Measurements from ENCODE around the gene PTCH1. TPM values are rescaled to one million over a fixed set of nuclear protein-coding genes. Genes with fewer than 3 reads are reported as not detected.

Gene PTCH1
- total and polyA plus RNA-seq, 5 experiments from 2014 or later, result 10.5 to 49.6 (median 18.1) TPM

- no peaks in the 10 kb centered on the region for H3K9me3 Mint-ChIP-seq
- H3K27ac Mint-ChIP-seq, result peak overlapping the region in 9 of 10 donors; percentile 53 to 94 (median 86)
- H3K4me1 Mint-ChIP-seq, result peaks cover 38 to 67% (median 57%) of the 10 kb centered on the region in 4 donors
- POLR2A ChIA-PET, result interaction anchor here (1.4 to 6.0 kb wide), 2 partner anchors 10 to 42 kb away, joined by 6 to 99 read pairs; no protein-coding TSS in a partner anchor
- H3K27me3 Mint-ChIP-seq, result peaks cover 0 to 31% (median 0%) of the 10 kb centered on the region in 5 donors
- peaks cover 0 to 2% (median 0%) of the 10 kb centered on the region in 3 donors for H3K36me3 Mint-ChIP-seq
- ATAC-seq (no peak), DNase-seq (no peak)
- H3K4me3 Mint-ChIP-seq, result peak overlapping the region; percentile 83 to 100 (median 88)
Measured at GRCh38 chr9:95505072-95505716, 11.6 kb downstream of the PTCH1 start.

- Mint-ChIP-seq H3K36me3 (peaks cover 0 to 2% (median 2%) of the 10 kb centered on the region in 3 donors), H3K9me3 (no peaks in the 10 kb centered on the region), H3K27me3 (peaks cover 0 to 31% (median 0%) of the 10 kb centered on the region in 5 donors), H3K27ac (peak overlapping the region in 8 of 10 donors; percentile 53 to 93 (median 62)), H3K4me3 (peak overlapping the region; percentile 71 to 100 (median 88)), H3K4me1 (peaks cover 36 to 59% (median 55%) of the 10 kb centered on the region in 4 donors)
- POLR2A ChIA-PET, result interaction anchor here (0.6 to 6.0 kb wide), 2 partner anchors 9 to 520 kb away, joined by 4 to 99 read pairs; no protein-coding TSS in a partner anchor
- ATAC-seq (no peak), DNase-seq (no peak)
Measured at GRCh38 chr9:95504053-95504963, 12.5 kb downstream of the PTCH1 start.

GRCh38 chr9:95503369-95503768, 13.4 kb downstream of the PTCH1 start:
- Mint-ChIP-seq H3K4me3 (peak overlapping the region in 6 of 10 donors; percentile 2 to 40 (median 16)), H3K27ac (peak overlapping the region in 2 of 10 donors; percentile 39 to 45), H3K4me1 (peaks cover 38 to 66% (median 62%) of the 10 kb centered on the region in 4 donors), H3K36me3 (peaks cover 0 to 4% (median 2%) of the 10 kb centered on the region in 3 donors), H3K27me3 (peaks cover 0 to 34% (median 0%) of the 10 kb centered on the region in 5 donors), H3K9me3 (no peaks in the 10 kb centered on the region)
- POLR2A ChIA-PET, result interaction anchor here (0.6 kb wide), 1 partner anchor 521 kb away, joined by 4 read pairs; no protein-coding TSS in a partner anchor
- DNase-seq, result no peak
- ATAC-seq, result no peak

GRCh38 chr9:95502248-95502647, 14.5 kb downstream of the PTCH1 start:
- Mint-ChIP-seq H3K27me3 (peaks cover 0 to 34% (median 0%) of the 10 kb centered on the region in 5 donors), H3K27ac (peak overlapping the region in 6 of 10 donors; percentile 2 to 74 (median 60)), H3K36me3 (peaks cover 0 to 5% (median 2%) of the 10 kb centered on the region in 3 donors), H3K9me3 (no peaks in the 10 kb centered on the region), H3K4me3 (peak overlapping the region in 6 of 10 donors; percentile 5 to 46 (median 18)), H3K4me1 (peaks cover 40 to 74% (median 69%) of the 10 kb centered on the region in 4 donors)
- POLR2A ChIA-PET, result no interaction called here
- DNase-seq (no peak), ATAC-seq (no peak)

- Mint-ChIP-seq H3K9me3 (no peaks in the 10 kb centered on the region), H3K4me1 (peaks cover 39 to 84% (median 82%) of the 10 kb centered on the region in 4 donors), H3K4me3 (peak overlapping the region in 1 of 10 donors; percentile 6), H3K36me3 (peaks cover 0 to 5% (median 2%) of the 10 kb centered on the region in 3 donors), H3K27me3 (peaks cover 0 to 29% (median 0%) of the 10 kb centered on the region in 5 donors), H3K27ac (peak overlapping the region in 2 of 10 donors; percentile 27 to 28)
- DNase-seq (no peak), ATAC-seq (no peak)
- POLR2A ChIA-PET, result no interaction called here
Measured at GRCh38 chr9:95499847-95500246, 16.9 kb downstream of the PTCH1 start.

- ATAC-seq (no peak), DNase-seq (no peak)
- no peaks in the 10 kb centered on the region for H3K9me3 Mint-ChIP-seq
- peaks cover 0 to 7% (median 2%) of the 10 kb centered on the region in 3 donors for H3K36me3 Mint-ChIP-seq
- H3K4me3 Mint-ChIP-seq, result no peak overlapping the region
- peak overlapping the region in 4 of 10 donors; percentile 6 to 56 (median 22) for H3K27ac Mint-ChIP-seq
- H3K4me1 Mint-ChIP-seq, result peaks cover 39 to 84% (median 82%) of the 10 kb centered on the region in 4 donors
- H3K27me3 Mint-ChIP-seq, result peaks cover 0 to 27% (median 0%) of the 10 kb centered on the region in 5 donors
- POLR2A ChIA-PET, result interaction anchor here (2.2 to 7.6 kb wide), 2 partner anchors 8 to 18 kb away, joined by 6 to 99 read pairs; partner anchors contain the start of gene PTCH1
Measured at GRCh38 chr9:95499046-95499676, 17.6 kb downstream of the PTCH1 start.

GRCh38 chr9:95498641-95499040, 18.1 kb downstream of the PTCH1 start:
- H3K4me1 Mint-ChIP-seq, result peaks cover 40 to 85% (median 84%) of the 10 kb centered on the region in 4 donors
- no peaks in the 10 kb centered on the region for H3K9me3 Mint-ChIP-seq
- DNase-seq (no peak), ATAC-seq (no peak)
- POLR2A ChIA-PET, result interaction anchor here (1.2 to 7.6 kb wide), 3 partner anchors 8 to 31 kb away, joined by 3 to 99 read pairs (median 6); partner anchors contain the start of gene PTCH1
- no peak overlapping the region for H3K4me3 Mint-ChIP-seq
- peaks cover 0 to 25% (median 0%) of the 10 kb centered on the region in 5 donors for H3K27me3 Mint-ChIP-seq
- H3K27ac Mint-ChIP-seq, result peak overlapping the region in 4 of 10 donors; percentile 9 to 79 (median 65)
- peaks cover 0 to 8% (median 2%) of the 10 kb centered on the region in 3 donors for H3K36me3 Mint-ChIP-seq

GRCh38 chr9:95497772-95498171, 19.0 kb downstream of the PTCH1 start:
- Mint-ChIP-seq H3K4me1 (peaks cover 34 to 86% (median 83%) of the 10 kb centered on the region in 4 donors), H3K4me3 (peak overlapping the region in 8 of 10 donors; percentile 11 to 76 (median 56)), H3K36me3 (peaks cover 0 to 6% (median 2%) of the 10 kb centered on the region in 3 donors), H3K27me3 (peaks cover 0 to 22% (median 0%) of the 10 kb centered on the region in 5 donors), H3K27ac (peak overlapping the region in 9 of 10 donors; percentile 3 to 91 (median 71)), H3K9me3 (no peaks in the 10 kb centered on the region)
- POLR2A ChIA-PET, result interaction anchor here (1.2 to 7.6 kb wide), 3 partner anchors 9 to 30 kb away, joined by 3 to 99 read pairs (median 6); partner anchors contain the start of gene PTCH1
- no peak for ATAC-seq
- DNase-seq, result no peak

- H3K36me3 Mint-ChIP-seq, result peaks cover 0 to 6% (median 2%) of the 10 kb centered on the region in 3 donors
- no peak for DNase-seq
Measured at GRCh38 chr9:95496687-95497086, 20.1 kb downstream of the PTCH1 start.

GRCh38 chr9:95495961-95496360, 20.8 kb downstream of the PTCH1 start:
- Mint-ChIP-seq H3K27ac (peak overlapping the region in 5 of 10 donors; percentile 13 to 99 (median 98)), H3K9me3 (no peaks in the 10 kb centered on the region), H3K27me3 (peaks cover 0 to 12% (median 0%) of the 10 kb centered on the region in 5 donors), H3K4me1 (peaks cover 29 to 87% (median 83%) of the 10 kb centered on the region in 4 donors), H3K4me3 (peak overlapping the region in 7 of 10 donors; percentile 87 to 97 (median 91)), H3K36me3 (peaks cover 0 to 6% (median 2%) of the 10 kb centered on the region in 3 donors)
- no peak for DNase-seq
- POLR2A ChIA-PET, result interaction anchor here (0.6 to 7.6 kb wide), 4 partner anchors 11 to 721 kb away, joined by 3 to 99 read pairs (median 6); no protein-coding TSS in a partner anchor
- ATAC-seq, result no peak

More at GRCh38 chr9:95496687-95497086, 20.1 kb downstream of the PTCH1 start:
- peaks cover 32 to 86% (median 84%) of the 10 kb centered on the region in 4 donors for H3K4me1 Mint-ChIP-seq
- POLR2A ChIA-PET, result interaction anchor here (2.2 to 7.6 kb wide), 2 partner anchors 10 to 20 kb away, joined by 6 to 99 read pairs; partner anchors contain the start of gene PTCH1
- H3K27me3 Mint-ChIP-seq, result peaks cover 0 to 16% (median 0%) of the 10 kb centered on the region in 5 donors
- H3K9me3 Mint-ChIP-seq, result no peaks in the 10 kb centered on the region
- peak overlapping the region in 2 of 10 donors; percentile 14 to 60 for H3K27ac Mint-ChIP-seq
- no peak for ATAC-seq
- peak overlapping the region in 2 of 10 donors; percentile 56 to 71 for H3K4me3 Mint-ChIP-seq

GRCh38 chr9:95495529-95495928, 21.2 kb downstream of the PTCH1 start:
- ATAC-seq (no peak), DNase-seq (no peak)
- H3K36me3 Mint-ChIP-seq, result peaks cover 0 to 6% (median 2%) of the 10 kb centered on the region in 3 donors
- no peaks in the 10 kb centered on the region for H3K9me3 Mint-ChIP-seq
- POLR2A ChIA-PET, result interaction anchor here (0.6 to 7.6 kb wide), 8 partner anchors 11 to 721 kb away, joined by 3 to 99 read pairs (median 6); partner anchors contain the start of gene ERCC6L2
- peaks cover 29 to 87% (median 84%) of the 10 kb centered on the region in 4 donors for H3K4me1 Mint-ChIP-seq
- H3K27ac Mint-ChIP-seq, result peak overlapping the region; percentile 89 to 99 (median 98)
- H3K4me3 Mint-ChIP-seq, result peak overlapping the region in 9 of 10 donors; percentile 76 to 97 (median 91)
- peaks cover 0 to 10% (median 0%) of the 10 kb centered on the region in 5 donors for H3K27me3 Mint-ChIP-seq
